Measurements from ENCODE around the gene DSG1. TPM values are rescaled to one million over a fixed set of nuclear protein-coding genes. Genes with fewer than 3 reads are reported as not detected.

Gene DSG1
- total and polyA plus RNA-seq, 2 of the 13 experiments (the other 11 are each of a cell fraction or from before 2014, with no cell fraction given), result 0.04 TPM; not detected in 1

GRCh38 chr18:31280502-31280901 is 37.5 kb upstream of the DSG1 start:
- ChIA-PET POLR2A (no interaction called here), CTCF (ENCODE audit: low intra/inter-chr PET ratio, low total read pairs) (interaction anchor here (0.7 kb wide), 1 partner anchor 11 kb away, joined by 3 read pairs; no protein-coding TSS in a partner anchor)
- intact Hi-C loops (cut with micrococcal nuclease; ENCODE audit: unreplicated experiment) (no loop called here), in situ Hi-C loops (cut with HindIII; ENCODE audit: extremely low pct_ligation_motif_present, low pct_unique_long_range_greater_than_20kb) (no loop called here)
- 97% methylated on average over 2 of the region's 2 CpGs for WGBS (ENCODE audit: low lambda C conversion rate)
- DNase-seq (ENCODE audit: low spot score) (no peak), ATAC-seq (no peak), FAIRE-seq (no peak)
- Histone ChIP-seq H3K27me3 (ENCODE audit: control insufficient read depth in 1 of 2, insufficient read depth in 2 of 2, low read length in 2 of 2) (no peaks in the 10 kb centered on the region), H3K9ac (ENCODE audit: insufficient read depth, low read depth, low read length) (no peak overlapping the region), H3K4me1 (ENCODE audit: insufficient read depth, low read length) (peaks cover 55% of the 10 kb centered on the region), H3K4me3 (replicated peaks in 1 of 3; ENCODE audit: insufficient read depth in 1 of 3, low read depth in 2 of 3, low read length in 3 of 3) (no peak overlapping the region), H3K9me3 (ENCODE audit: low read length) (no peaks in the 10 kb centered on the region), H2AFZ (ENCODE audit: low read length) (no peak overlapping the region), H4K20me1 (ENCODE audit: insufficient read depth, low read length) (no peaks in the 10 kb centered on the region), H3K36me3 (replicated peaks in 1 of 2; ENCODE audit: control insufficient read depth in 1 of 2, insufficient read depth in 2 of 2, low read length in 2 of 2) (no peaks in the 10 kb centered on the region), H3K79me2 (ENCODE audit: insufficient read depth, low read length) (no peaks in the 10 kb centered on the region), H3K4me2 (ENCODE audit: low read depth, low read length) (no peak overlapping the region), H3K27ac (ENCODE audit: extremely low read length, insufficient read depth, low read length) (no peak overlapping the region)
- BruUV-seq (replicated peaks), result no TSS peak
- TF ChIP-seq ZBTB43 (CRISPR knock-in tag; conservative IDR thresholded peaks at IDR 0.05), result no peak
- TF ChIP-seq AKNA (CRISPR knock-in tag; IDR thresholded peaks at IDR 0.05; ENCODE audit: borderline replicate concordance), result no peak
- no peak for TF ChIP-seq ZNF547 (CRISPR knock-in tag; IDR thresholded peaks at IDR 0.05)
- TF ChIP-seq ZKSCAN5 (CRISPR knock-in tag; IDR thresholded peaks at IDR 0.05), result no peak
- TF ChIP-seq KLF11 (CRISPR knock-in tag; IDR thresholded peaks at IDR 0.05), result no peak
- TF ChIP-seq ZNF510 (CRISPR knock-in tag; IDR thresholded peaks at IDR 0.05; ENCODE audit: low read depth), result no peak
- no peak for TF ChIP-seq BCLAF1 (IDR thresholded peaks at IDR 0.05)
- TF ChIP-seq, protein P1, sequence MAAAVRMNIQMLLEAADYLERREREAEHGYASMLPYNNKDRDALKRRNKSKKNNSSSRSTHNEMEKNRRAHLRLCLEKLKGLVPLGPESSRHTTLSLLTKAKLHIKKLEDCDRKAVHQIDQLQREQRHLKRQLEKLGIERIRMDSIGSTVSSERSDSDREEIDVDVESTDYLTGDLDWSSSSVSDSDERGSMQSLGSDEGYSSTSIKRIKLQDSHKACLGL (CRISPR knock-in tag; IDR thresholded peaks at IDR 0.05), result no peak
